ENCODE results near the gene DRAM2.
"Not testable (repeated sequence)": the region's sequence is repeated elsewhere in the genome, so short reads cannot be mapped to it uniquely, and the experiment has no call there.

The DRAM2 gene

DNA sequence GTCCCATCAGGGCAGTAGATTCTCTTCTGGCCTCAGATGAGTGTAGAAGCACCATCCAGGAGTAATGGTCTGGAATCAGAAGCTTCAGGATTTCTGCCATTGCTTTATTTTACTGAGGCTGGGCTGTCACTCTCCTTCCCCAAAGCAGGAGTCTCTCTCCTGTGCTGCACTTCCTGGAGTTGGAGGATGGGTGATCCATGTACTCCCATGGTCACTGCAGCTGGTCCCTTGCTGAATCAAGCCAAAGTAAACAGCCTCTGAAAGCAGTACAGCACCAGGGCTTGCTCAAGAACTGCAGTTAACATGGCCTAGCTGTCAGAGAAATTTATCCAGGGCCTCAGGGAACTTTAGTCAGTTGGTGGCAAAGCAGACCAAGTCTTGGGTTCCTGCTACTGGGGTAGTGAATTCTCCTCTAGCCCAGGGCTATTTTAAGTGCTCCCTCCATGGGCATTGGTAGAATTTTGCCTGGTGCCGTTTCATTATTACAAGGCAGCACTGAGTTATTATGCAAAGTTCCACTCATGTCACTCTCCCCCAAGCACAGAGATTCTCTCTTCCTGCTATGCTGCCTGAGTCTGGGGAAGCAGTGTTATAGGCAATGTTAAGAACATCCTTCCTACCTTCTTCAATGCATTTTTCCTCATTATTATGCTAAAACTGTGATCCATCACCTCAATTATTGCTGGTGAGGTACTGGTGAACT lies 29.5 kb downstream of the DRAM2 start:
- no CpG with 5 or more reads among the region's 1 CpG for WGBS (ENCODE audit: insufficient coverage, insufficient read length)
- H3K36me3 ChIP-seq (ENCODE audit: control insufficient read depth, insufficient read depth, low read length) = no peaks in the 10 kb centered on the region

DNA sequence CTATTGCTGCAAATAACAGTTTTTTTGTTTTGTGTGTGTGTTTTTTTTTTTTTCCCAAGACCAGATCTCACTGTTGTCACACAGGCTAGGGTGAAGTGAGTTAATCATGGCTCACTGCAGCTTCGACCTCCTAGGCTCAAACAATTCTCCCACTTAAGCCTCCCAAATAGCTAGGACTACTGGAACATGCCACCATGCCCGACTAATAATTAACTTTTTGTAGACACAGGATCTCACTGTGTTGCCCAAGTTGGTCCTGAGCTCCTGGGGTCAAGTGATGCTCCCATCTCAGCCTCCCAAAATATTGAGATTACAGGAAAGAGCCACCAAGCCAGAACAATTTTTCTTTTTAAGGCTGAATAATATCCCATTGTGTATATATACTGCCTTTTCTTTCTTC lies 34.9 kb downstream of the DRAM2 start:
- no peaks in the 10 kb centered on the region for H3K9me3 ChIP-seq (ENCODE audit: control insufficient read depth, insufficient read depth, low read length)
- H3K36me3 ChIP-seq (ENCODE audit: control insufficient read depth, insufficient read depth, low read length) = no peaks in the 10 kb centered on the region
- DNase-seq (ENCODE audit: low read depth, low spot score) = no peak
- H3K4me3 ChIP-seq (ENCODE audit: low read length) = no peak overlapping the region
- no CpG with 5 or more reads among the region's 2 CpGs for WGBS (ENCODE audit: insufficient coverage, insufficient read length)
- H3K4me1 ChIP-seq (ENCODE audit: control insufficient read depth, insufficient read depth, low read length) = no peaks in the 10 kb centered on the region
- H3K27ac ChIP-seq (ENCODE audit: low read length) = no peak overlapping the region
- no peaks in the 10 kb centered on the region for H3K27me3 ChIP-seq (ENCODE audit: control insufficient read depth, insufficient read depth, low read length)

More for the DNA sequence above, 29.5 kb downstream of the DRAM2 start:
- H3K4me1 ChIP-seq (ENCODE audit: control insufficient read depth, insufficient read depth, low read length) = no peaks in the 10 kb centered on the region
- DNase-seq (ENCODE audit: low read depth, low spot score) = no peak
- H3K27ac ChIP-seq (ENCODE audit: low read length) = no peak overlapping the region
- H3K9me3 ChIP-seq (ENCODE audit: control insufficient read depth, insufficient read depth, low read length) = no peaks in the 10 kb centered on the region
- H3K27me3 ChIP-seq (ENCODE audit: control insufficient read depth, insufficient read depth, low read length) = no peaks in the 10 kb centered on the region
- no peak overlapping the region for H3K4me3 ChIP-seq (ENCODE audit: low read length)

DNA sequence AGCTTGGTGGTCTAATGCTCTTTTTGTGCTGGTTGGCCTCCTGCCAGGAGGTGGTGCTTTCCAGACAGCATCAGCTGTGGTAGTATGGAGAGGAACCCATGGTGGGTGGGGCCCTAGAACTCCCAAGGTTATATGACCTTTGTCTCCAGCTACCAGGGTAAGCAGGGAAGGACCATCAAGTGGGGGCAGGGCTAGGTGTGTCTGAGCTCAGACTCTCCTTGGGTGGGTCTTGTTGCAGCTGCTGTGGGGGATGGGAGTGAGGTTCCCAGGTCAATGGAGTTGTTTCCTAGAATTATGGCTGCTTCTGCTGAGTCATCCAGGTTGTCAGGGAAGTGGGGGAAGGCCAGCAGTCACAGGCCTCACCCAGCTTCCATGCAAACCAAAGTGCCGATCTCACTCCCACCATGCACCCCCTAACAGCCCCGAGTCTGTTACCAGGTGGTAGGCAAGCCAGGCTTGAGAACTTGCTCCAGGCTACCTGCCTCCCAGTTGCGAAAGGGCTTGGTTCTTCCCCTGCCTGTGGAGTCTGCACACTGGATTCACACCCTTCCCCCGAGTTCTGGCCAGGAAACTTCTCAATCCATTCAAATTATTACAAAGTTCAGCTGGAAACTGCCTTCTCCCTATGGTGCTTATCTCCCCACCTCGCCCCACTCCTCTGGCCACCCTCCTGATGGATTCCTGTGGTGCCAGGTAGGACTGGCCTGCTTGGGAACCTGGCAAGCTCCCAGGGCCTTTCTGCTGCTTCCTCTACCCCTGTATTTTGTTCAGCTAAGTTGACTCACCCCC lies 37.8 kb downstream of the DRAM2 start:
- Histone ChIP-seq H3K4me3 (ENCODE audit: low read length) (no peak overlapping the region), H3K27me3 (ENCODE audit: control insufficient read depth, insufficient read depth, low read length) (no peaks in the 10 kb centered on the region), H3K27ac (ENCODE audit: low read length) (no peak overlapping the region), H3K36me3 (ENCODE audit: control insufficient read depth, insufficient read depth, low read length) (no peaks in the 10 kb centered on the region), H3K4me1 (ENCODE audit: control insufficient read depth, insufficient read depth, low read length) (no peaks in the 10 kb centered on the region), H3K9me3 (ENCODE audit: control insufficient read depth, insufficient read depth, low read length) (no peaks in the 10 kb centered on the region; the same call in 1 of the 2 replicates)
- no peak for DNase-seq (ENCODE audit: low read depth, low spot score)
- no CpG with 5 or more reads among the region's 5 CpGs for WGBS (ENCODE audit: insufficient coverage, insufficient read length)

GRCh38 chr1:111099289-111099688 lies 40.6 kb downstream of the DRAM2 start:
- DNase-seq (ENCODE audit: low read depth, low spot score) = no peak
- no CpG with 5 or more reads among the region's 1 CpG for WGBS (ENCODE audit: insufficient coverage, insufficient read length)
- H3K9me3 ChIP-seq (ENCODE audit: control insufficient read depth, insufficient read depth, low read length) = no peaks in the 10 kb centered on the region; the same call in 1 of the 2 replicates

GRCh38 chr1:111097356-111098099 lies 42.4 kb downstream of the DRAM2 start:
- Histone ChIP-seq H3K4me1 (ENCODE audit: control insufficient read depth, insufficient read depth, low read length) (no peaks in the 10 kb centered on the region), H3K27ac (ENCODE audit: low read length) (no peak overlapping the region), H3K4me3 (ENCODE audit: low read length) (no peak overlapping the region), H3K9me3 (ENCODE audit: control insufficient read depth, insufficient read depth, low read length) (no peaks in the 10 kb centered on the region; the same call in 1 of the 2 replicates), H3K27me3 (ENCODE audit: control insufficient read depth, insufficient read depth, low read length) (no peaks in the 10 kb centered on the region), H3K36me3 (ENCODE audit: control insufficient read depth, insufficient read depth, low read length) (no peaks in the 10 kb centered on the region)
- DNase-seq (ENCODE audit: low read depth, low spot score) = no peak
- no CpG with 5 or more reads among the region's 2 CpGs for WGBS (ENCODE audit: insufficient coverage, insufficient read length)

More at GRCh38 chr1:111099289-111099688, 40.6 kb downstream of the DRAM2 start:
- H3K4me1 ChIP-seq (ENCODE audit: control insufficient read depth, insufficient read depth, low read length) = no peaks in the 10 kb centered on the region
- H3K36me3 ChIP-seq (ENCODE audit: control insufficient read depth, insufficient read depth, low read length) = no peaks in the 10 kb centered on the region
- H3K27me3 ChIP-seq (ENCODE audit: control insufficient read depth, insufficient read depth, low read length) = no peaks in the 10 kb centered on the region
- no peak overlapping the region for H3K27ac ChIP-seq (ENCODE audit: low read length)
- H3K4me3 ChIP-seq (ENCODE audit: low read length) = no peak overlapping the region

GRCh38 chr1:111095421-111095820 lies 44.5 kb downstream of the DRAM2 start:
- not testable (repeated sequence) for H3K9me3 ChIP-seq (ENCODE audit: control insufficient read depth, insufficient read depth, low read length); H3K36me3 ChIP-seq (ENCODE audit: control insufficient read depth, insufficient read depth, low read length); H3K4me3 ChIP-seq (ENCODE audit: low read length); H3K4me1 ChIP-seq (ENCODE audit: control insufficient read depth, insufficient read depth, low read length); H3K27ac ChIP-seq (ENCODE audit: low read length); DNase-seq (ENCODE audit: low read depth, low spot score); H3K27me3 ChIP-seq (ENCODE audit: control insufficient read depth, insufficient read depth, low read length)
- no CpG with 5 or more reads among the region's 3 CpGs for WGBS (ENCODE audit: insufficient coverage, insufficient read length)

DNA sequence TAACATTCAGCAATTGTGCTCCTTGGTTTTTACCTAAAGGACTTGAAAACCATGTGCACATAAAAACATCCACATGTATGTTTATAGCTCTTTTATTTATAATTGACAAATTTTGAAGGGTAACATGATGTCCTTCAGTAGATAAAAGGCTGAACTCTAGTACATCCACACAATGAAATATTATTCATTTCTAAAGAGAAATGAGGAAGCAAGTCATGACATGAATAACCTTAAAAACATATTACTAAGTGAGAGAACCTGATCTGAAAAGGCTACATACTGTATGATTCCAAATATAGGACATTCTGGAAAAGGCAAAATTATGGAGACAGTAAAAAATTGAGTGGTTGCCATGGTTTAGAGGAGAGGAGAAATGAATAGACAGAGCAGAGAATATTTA lies 50.3 kb downstream of the DRAM2 start:
- Histone ChIP-seq H3K36me3 (ENCODE audit: control insufficient read depth, insufficient read depth, low read length) (no peaks in the 10 kb centered on the region), H3K9me3 (ENCODE audit: control insufficient read depth, insufficient read depth, low read length) (no peaks in the 10 kb centered on the region), H3K27me3 (ENCODE audit: control insufficient read depth, insufficient read depth, low read length) (no peaks in the 10 kb centered on the region), H3K27ac (ENCODE audit: low read length) (no peak overlapping the region), H3K4me3 (ENCODE audit: low read length) (no peak overlapping the region), H3K4me1 (ENCODE audit: control insufficient read depth, insufficient read depth, low read length) (no peaks in the 10 kb centered on the region)
- DNase-seq (ENCODE audit: low read depth, low spot score) = no peak

DNA sequence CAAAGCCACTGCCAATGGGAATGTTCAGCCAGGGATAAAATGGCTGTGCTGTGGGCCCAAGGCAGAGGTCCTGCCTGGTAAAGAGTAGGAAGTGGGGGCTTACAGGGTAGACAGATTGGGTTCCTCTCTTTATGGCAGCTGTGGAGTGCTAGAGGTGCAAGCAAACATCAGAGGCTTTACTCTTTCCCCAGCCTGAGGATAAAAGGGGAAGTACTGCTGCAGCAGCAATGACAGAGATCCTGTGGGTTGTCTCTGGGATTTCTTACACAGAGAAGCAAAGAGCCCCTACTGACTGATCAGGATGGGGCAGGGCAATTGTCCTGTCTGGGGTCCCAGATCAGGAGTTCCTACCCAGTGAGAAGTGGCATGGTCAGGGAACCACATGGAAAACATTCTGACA lies 54.2 kb downstream of the DRAM2 start:
- H3K4me3 ChIP-seq (ENCODE audit: low read length) = no peak overlapping the region
- no peaks in the 10 kb centered on the region for H3K9me3 ChIP-seq (ENCODE audit: control insufficient read depth, insufficient read depth, low read length)
- H3K4me1 ChIP-seq (ENCODE audit: control insufficient read depth, insufficient read depth, low read length) = no peaks in the 10 kb centered on the region
- H3K27me3 ChIP-seq (ENCODE audit: control insufficient read depth, insufficient read depth, low read length) = no peaks in the 10 kb centered on the region
- H3K36me3 ChIP-seq (ENCODE audit: control insufficient read depth, insufficient read depth, low read length) = no peaks in the 10 kb centered on the region
- DNase-seq (ENCODE audit: low read depth, low spot score) = no peak
- H3K27ac ChIP-seq (ENCODE audit: low read length) = no peak overlapping the region

DNA sequence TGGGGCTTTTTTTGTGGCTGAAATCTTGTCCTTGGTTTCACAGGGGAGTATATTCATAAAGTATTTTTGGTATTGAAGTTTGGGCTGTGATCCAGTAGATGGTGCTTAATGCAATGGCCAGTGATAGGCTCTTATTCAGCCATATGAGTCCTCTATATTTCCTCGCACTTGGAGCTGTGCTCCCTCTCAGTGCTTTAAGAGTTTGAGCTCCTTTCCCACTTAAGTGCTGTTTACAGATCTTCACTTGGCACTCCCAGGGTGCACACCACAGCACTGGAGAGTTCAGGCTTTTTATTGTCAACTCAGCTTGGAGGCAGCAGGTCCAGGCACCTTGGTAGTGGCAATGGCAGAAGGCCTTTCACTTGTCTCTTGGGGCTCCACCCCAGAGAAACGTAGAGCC lies 54.9 kb downstream of the DRAM2 start:
- Histone ChIP-seq H3K27ac (ENCODE audit: low read length) (no peak overlapping the region), H3K4me3 (ENCODE audit: low read length) (no peak overlapping the region), H3K27me3 (ENCODE audit: control insufficient read depth, insufficient read depth, low read length) (no peaks in the 10 kb centered on the region), H3K36me3 (ENCODE audit: control insufficient read depth, insufficient read depth, low read length) (no peaks in the 10 kb centered on the region), H3K9me3 (ENCODE audit: control insufficient read depth, insufficient read depth, low read length) (no peaks in the 10 kb centered on the region), H3K4me1 (ENCODE audit: control insufficient read depth, insufficient read depth, low read length) (no peaks in the 10 kb centered on the region)
- no peak for DNase-seq (ENCODE audit: low read depth, low spot score)
- WGBS (ENCODE audit: insufficient coverage, insufficient read length) = no CpG with 5 or more reads among the region's 2 CpGs

- Histone ChIP-seq H3K27ac (ENCODE audit: low read length) (no peak overlapping the region), H3K27me3 (ENCODE audit: control insufficient read depth, insufficient read depth, low read length) (no peaks in the 10 kb centered on the region), H3K36me3 (ENCODE audit: control insufficient read depth, insufficient read depth, low read length) (no peaks in the 10 kb centered on the region), H3K4me1 (ENCODE audit: control insufficient read depth, insufficient read depth, low read length) (no peaks in the 10 kb centered on the region), H3K9me3 (ENCODE audit: control insufficient read depth, insufficient read depth, low read length) (no peaks in the 10 kb centered on the region), H3K4me3 (ENCODE audit: low read length) (no peak overlapping the region)
- WGBS (ENCODE audit: insufficient coverage, insufficient read length) = no CpG with 5 or more reads among the region's 2 CpGs
- DNase-seq (ENCODE audit: low read depth, low spot score) = no peak
These were observed 57.3 kb downstream of the DRAM2 start for GRCh38 chr1:111082421-111083203.
